CD4-positive, CD25-positive, alpha-beta regulatory T cell (primary cell): ENCODE data around the gene RIOK3. TPM values are rescaled to one million over a fixed set of nuclear protein-coding genes. Genes with fewer than 3 reads are reported as not detected.

Source experiments
- ATAC-seq, 2 donors: fragments of 150-1000 bp; cut with Tn5 transposase; one replicate each; pipeline ENCODE4 v1.10.0; 2021; ENCODE audit warnings: low read depth in 2 of 2, moderate number of reproducible peaks in 2 of 2, moderate library complexity in 1 of 2
- DNase-seq, 3 donors: peaks; one replicate each; pipeline versions ENCODE4 v3.0.0 to v3.0.0-alpha.2; 2012 to 2022; ENCODE audit warnings: mixed read lengths in 1 of 3
- H3K27ac ChIP-seq: one replicate; pipeline ENCODE4 v1.7.0; 2013; ENCODE audit warnings: mild to moderate bottlenecking, low read length; ENCODE audit not compliant: insufficient read depth, poor library complexity, severe bottlenecking
- H3K27me3 ChIP-seq: one replicate; pipeline ENCODE4 v1.7.0; 2013; ENCODE audit warnings: low read length; ENCODE audit not compliant: control insufficient read depth, insufficient read depth
- H3K36me3 ChIP-seq: one replicate; pipeline ENCODE4 v1.7.0; 2013; ENCODE audit warnings: mild to moderate bottlenecking, low read length, moderate library complexity; ENCODE audit not compliant: control insufficient read depth, insufficient read depth
- H3K4me1 ChIP-seq: 2 replicates; pipeline ENCODE4 v1.7.0; 2013; ENCODE audit warnings: mild to moderate bottlenecking, low read length; ENCODE audit not compliant: insufficient read depth, control insufficient read depth, poor library complexity, severe bottlenecking
- H3K4me3 ChIP-seq: one replicate; pipeline ENCODE4 v1.7.0; 2013; ENCODE audit warnings: low read depth, mild to moderate bottlenecking, low read length, moderate library complexity
- H3K9me3 ChIP-seq, 2 experiments: 1 replicate in 1 of 2; 2 replicates in 1 of 2; pipeline ENCODE4 v1.7.0; 2013; ENCODE audit warnings: low read length in 2 of 2, mild to moderate bottlenecking in 1 of 2, moderate library complexity in 1 of 2; ENCODE audit not compliant: control insufficient read depth in 2 of 2
- H3K27ac Mint-ChIP-seq, 3 donors: one replicate each; pipeline ENCODE4 v1.8.0; 2020 to 2022; ENCODE audit warnings: mild to moderate bottlenecking in 3 of 3, mixed read lengths in 3 of 3, moderate library complexity in 2 of 3
- H3K27me3 Mint-ChIP-seq: one replicate; pipeline ENCODE4 v1.8.0; 2022; ENCODE audit warnings: mild to moderate bottlenecking, mixed read lengths
- H3K36me3 Mint-ChIP-seq: one replicate; pipeline ENCODE4 v1.8.0; 2020; ENCODE audit warnings: mixed read lengths
- H3K4me1 Mint-ChIP-seq, 4 donors: one replicate each; pipeline ENCODE4 v1.8.0; 2020 to 2022; ENCODE audit warnings: mixed read lengths in 4 of 4, mild to moderate bottlenecking in 1 of 4
- H3K4me3 Mint-ChIP-seq, 4 donors: one replicate each; pipeline ENCODE4 v1.8.0; 2020 to 2022; ENCODE audit warnings: mild to moderate bottlenecking in 4 of 4, mixed read lengths in 4 of 4, moderate library complexity in 3 of 4
- H3K9me3 Mint-ChIP-seq, 7 donors: one replicate each; pipeline ENCODE4 v1.8.0; 2020 to 2022; ENCODE audit warnings: mixed read lengths in 7 of 7, mild to moderate bottlenecking in 3 of 7, moderate library complexity in 2 of 7
- polyA plus RNA-seq, 4 donors: library from polyadenylated mRNA; unstranded; fragments of 300-500 nt; fragmentation: Illumina TruSeq; gene quantifications; one replicate each; pipeline ENCODE4 v1.2.3, GENCODE V29; 2021
- total RNA-seq: library from RNA; stranded (reverse); gene quantifications from one replicate; pipeline ENCODE4 v1.2.3, GENCODE V29; 2022

RIOK3 gene
- total and polyA plus RNA-seq, 5 donors from 2014 or later: 43.2 to 136 (median 49.0) TPM

DNA sequence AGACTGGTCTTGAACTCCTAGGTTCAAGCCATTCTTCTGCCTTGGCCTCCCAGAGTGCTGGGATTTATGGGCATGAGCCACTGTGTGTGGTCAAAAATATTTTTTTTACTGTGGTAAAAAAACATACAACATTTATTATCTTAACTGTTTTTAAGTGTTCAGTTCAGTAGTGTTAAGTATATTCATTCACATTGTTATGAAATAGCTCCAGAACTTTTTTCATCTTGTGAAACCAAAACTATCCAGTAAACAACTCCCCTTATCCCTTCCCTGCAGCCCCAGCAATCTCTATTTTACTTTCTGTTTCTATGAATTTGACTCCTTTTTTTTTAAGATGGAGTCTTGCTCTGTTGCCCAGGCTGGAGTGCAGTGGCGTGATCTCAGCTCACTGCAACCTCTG lies 59.6 kb downstream of the RIOK3 start:
- no peaks in the 10 kb centered on the region for H3K4me1 ChIP-seq
- no peaks in the 10 kb centered on the region for H3K27me3 ChIP-seq
- ATAC-seq (no peak), DNase-seq (no peak)
- H3K27ac ChIP-seq: no peak overlapping the region
- peaks cover 69% of the 10 kb centered on the region for H3K36me3 ChIP-seq
- H3K4me3 ChIP-seq: no peak overlapping the region
- no peak overlapping the region for H3K4me3 Mint-ChIP-seq
- no peaks in the 10 kb centered on the region for H3K9me3 Mint-ChIP-seq
- peaks cover 39% of the 10 kb centered on the region for H3K36me3 Mint-ChIP-seq
- peak overlapping the region; percentile 31 to 88 (median 71) for H3K27ac Mint-ChIP-seq
- H3K4me1 Mint-ChIP-seq: peaks cover 21 to 36% (median 28%) of the 10 kb centered on the region in 4 donors
- H3K27me3 Mint-ChIP-seq: no peaks in the 10 kb centered on the region
- no peaks in the 10 kb centered on the region for H3K9me3 ChIP-seq

GRCh38 chr18:23515911-23516546 lies 62.9 kb downstream of the RIOK3 start:
- ATAC-seq (peak; percentile 93 to 96), DNase-seq (peak; percentile 58 to 82 (median 76))
- H3K4me3 Mint-ChIP-seq: no peak overlapping the region
- Histone ChIP-seq H3K27me3 (no peaks in the 10 kb centered on the region), H3K9me3 (no peaks in the 10 kb centered on the region), H3K4me1 (no peaks in the 10 kb centered on the region), H3K27ac (peak overlapping the region; percentile 27), H3K4me3 (no peak overlapping the region), H3K36me3 (peaks cover 70% of the 10 kb centered on the region)
- H3K36me3 Mint-ChIP-seq: peaks cover 41% of the 10 kb centered on the region
- H3K9me3 Mint-ChIP-seq: no peaks in the 10 kb centered on the region
- H3K4me1 Mint-ChIP-seq: peaks cover 13 to 23% (median 19%) of the 10 kb centered on the region in 4 donors
- H3K27me3 Mint-ChIP-seq: no peaks in the 10 kb centered on the region
- H3K27ac Mint-ChIP-seq: peak overlapping the region; percentile 40 to 90 (median 84)

DNA sequence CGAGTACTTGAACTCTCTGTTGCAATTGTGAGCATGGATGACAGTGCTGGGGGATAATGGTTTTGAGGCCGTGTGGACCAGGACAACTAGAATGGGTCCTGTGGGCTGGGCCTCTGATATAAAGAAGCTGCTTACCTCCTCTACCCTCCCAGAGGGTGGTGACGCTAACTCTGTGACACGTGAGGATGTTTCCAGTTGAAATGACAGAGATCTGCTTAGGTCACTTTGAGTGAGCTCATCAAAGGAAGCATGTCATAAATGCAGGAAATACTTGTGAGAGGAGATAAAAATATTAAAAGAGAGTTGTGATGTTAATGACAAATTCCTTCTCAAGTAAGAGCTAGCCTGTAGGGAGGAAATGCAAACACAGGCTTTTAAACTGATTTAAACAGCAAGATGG lies 66.6 kb downstream of the RIOK3 start:
- H3K36me3 ChIP-seq: peaks cover 85% of the 10 kb centered on the region
- H3K27ac Mint-ChIP-seq: no peak overlapping the region
- peaks cover 53% of the 10 kb centered on the region for H3K36me3 Mint-ChIP-seq
- no peak overlapping the region for H3K4me3 ChIP-seq
- H3K9me3 ChIP-seq: no peaks in the 10 kb centered on the region
- DNase-seq: no peak
- no peaks in the 10 kb centered on the region for H3K4me1 ChIP-seq
- H3K27me3 Mint-ChIP-seq: no peaks in the 10 kb centered on the region
- H3K4me3 Mint-ChIP-seq: no peak overlapping the region
- H3K27me3 ChIP-seq: no peaks in the 10 kb centered on the region
- no peaks in the 10 kb centered on the region for H3K9me3 Mint-ChIP-seq
- H3K4me1 Mint-ChIP-seq: peaks cover 7 to 13% (median 10%) of the 10 kb centered on the region in 4 donors
- no peak overlapping the region for H3K27ac ChIP-seq
- no peak for ATAC-seq

DNA sequence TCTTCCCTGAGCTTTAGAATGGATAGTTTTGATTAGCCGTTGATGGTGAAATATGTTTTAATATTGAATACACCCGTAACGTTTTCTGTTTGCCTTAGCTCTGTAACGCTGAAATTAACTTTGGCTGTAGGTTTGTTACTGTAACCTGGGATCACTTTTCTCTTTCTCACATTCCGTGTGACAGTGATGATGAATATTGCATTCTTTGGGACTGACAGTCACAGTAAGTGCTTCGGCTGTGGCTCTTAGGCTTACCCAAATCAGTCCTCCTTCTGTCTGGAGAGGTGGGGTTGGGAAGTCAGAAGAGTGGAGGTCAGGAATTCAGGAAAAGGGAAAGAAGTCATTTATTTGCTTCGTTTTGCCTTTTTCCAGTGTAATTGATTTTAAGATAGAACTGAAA lies 68.2 kb downstream of the RIOK3 start:
- no peaks in the 10 kb centered on the region for H3K27me3 ChIP-seq
- no peaks in the 10 kb centered on the region for H3K9me3 Mint-ChIP-seq
- peaks cover 88% of the 10 kb centered on the region for H3K36me3 ChIP-seq
- DNase-seq (no peak), ATAC-seq (no peak)
- H3K9me3 ChIP-seq: no peaks in the 10 kb centered on the region
- no peak overlapping the region for H3K4me3 ChIP-seq
- peaks cover 50% of the 10 kb centered on the region for H3K36me3 Mint-ChIP-seq
- H3K27ac Mint-ChIP-seq: peak overlapping the region in 1 of 3 donors; percentile 78
- H3K27ac ChIP-seq: no peak overlapping the region
- H3K4me1 ChIP-seq: no peaks in the 10 kb centered on the region
- H3K27me3 Mint-ChIP-seq: no peaks in the 10 kb centered on the region
- H3K4me3 Mint-ChIP-seq: no peak overlapping the region
- peaks cover 0 to 6% (median 5%) of the 10 kb centered on the region in 4 donors for H3K4me1 Mint-ChIP-seq

- H3K36me3 ChIP-seq: peaks cover 89% of the 10 kb centered on the region
- Mint-ChIP-seq H3K4me1 (peaks cover 0 to 6% (median 5%) of the 10 kb centered on the region in 4 donors), H3K27ac (peak overlapping the region in 2 of 3 donors; percentile 71 to 78), H3K27me3 (no peaks in the 10 kb centered on the region), H3K4me3 (no peak overlapping the region), H3K9me3 (no peaks in the 10 kb centered on the region), H3K36me3 (peaks cover 53% of the 10 kb centered on the region)
- H3K4me1 ChIP-seq: no peaks in the 10 kb centered on the region
- no peak overlapping the region for H3K4me3 ChIP-seq
- no peaks in the 10 kb centered on the region for H3K9me3 ChIP-seq
- no peak for DNase-seq
- no peaks in the 10 kb centered on the region for H3K27me3 ChIP-seq
- no peak overlapping the region for H3K27ac ChIP-seq
- ATAC-seq: no peak
Observed at GRCh38 chr18:23521907-23522306, 68.8 kb downstream of the RIOK3 start.

GRCh38 chr18:23523429-23524212 lies 70.5 kb downstream of the RIOK3 start:
- H3K4me3 Mint-ChIP-seq: no peak overlapping the region
- DNase-seq (no peak), ATAC-seq (no peak)
- peaks cover 92% of the 10 kb centered on the region for H3K36me3 ChIP-seq
- H3K4me1 Mint-ChIP-seq: peaks cover 0 to 6% (median 5%) of the 10 kb centered on the region in 4 donors
- no peaks in the 10 kb centered on the region for H3K9me3 Mint-ChIP-seq
- H3K36me3 Mint-ChIP-seq: peaks cover 59% of the 10 kb centered on the region
- no peaks in the 10 kb centered on the region for H3K4me1 ChIP-seq
- H3K27ac Mint-ChIP-seq: peak overlapping the region in 1 of 3 donors; percentile 53
- no peaks in the 10 kb centered on the region for H3K9me3 ChIP-seq
- no peak overlapping the region for H3K4me3 ChIP-seq
- no peaks in the 10 kb centered on the region for H3K27me3 ChIP-seq
- no peak overlapping the region for H3K27ac ChIP-seq
- H3K27me3 Mint-ChIP-seq: no peaks in the 10 kb centered on the region

DNA sequence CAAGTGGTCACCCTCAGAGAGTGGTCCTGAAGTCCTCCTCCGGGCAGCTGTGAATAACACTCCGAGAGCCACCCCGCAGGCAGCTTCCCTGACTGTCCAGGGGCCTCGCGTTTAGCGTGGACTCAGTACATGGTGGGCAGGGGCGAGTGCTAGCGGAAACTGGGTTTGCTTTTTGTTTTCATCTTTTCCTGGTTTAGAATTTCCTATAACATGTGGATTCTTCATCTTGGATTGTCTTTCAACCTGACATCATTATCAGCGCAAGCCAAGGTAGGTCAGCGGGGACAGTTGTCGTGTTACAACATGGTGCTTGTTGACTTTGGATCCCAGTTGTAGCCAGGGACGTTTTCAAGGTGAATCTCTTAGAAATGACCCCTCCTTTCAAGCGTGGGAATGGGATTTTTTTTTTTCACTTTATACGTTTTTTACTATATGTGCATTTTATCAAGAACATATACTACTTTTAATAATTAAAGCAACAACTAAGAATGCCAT lies 71.2 kb downstream of the RIOK3 start:
- no peaks in the 10 kb centered on the region for H3K4me1 ChIP-seq
- H3K9me3 Mint-ChIP-seq: no peaks in the 10 kb centered on the region
- peaks cover 92% of the 10 kb centered on the region for H3K36me3 ChIP-seq
- no peak for DNase-seq
- no peak overlapping the region for H3K4me3 Mint-ChIP-seq
- peaks cover 0 to 6% (median 5%) of the 10 kb centered on the region in 4 donors for H3K4me1 Mint-ChIP-seq
- no peaks in the 10 kb centered on the region for H3K9me3 ChIP-seq
- no peak overlapping the region for H3K27ac Mint-ChIP-seq
- H3K27me3 Mint-ChIP-seq: no peaks in the 10 kb centered on the region
- ATAC-seq: no peak
- no peak overlapping the region for H3K4me3 ChIP-seq
- no peaks in the 10 kb centered on the region for H3K27me3 ChIP-seq
- no peak overlapping the region for H3K27ac ChIP-seq
- peaks cover 63% of the 10 kb centered on the region for H3K36me3 Mint-ChIP-seq
